HepG2 (cell line): Measurements from ENCODE around the gene VPS9D1. TPM values are rescaled to one million over a fixed set of nuclear protein-coding genes. Genes with fewer than 3 reads are reported as not detected.

Experiments used
- CBFB ChIP-seq: sonication (generic); formaldehyde crosslinking; IDR thresholded peaks from 2 replicates; pipeline ENCODE4 v1.4.0; 2020; ENCODE audit warnings: missing genetic modification reagents
- CHD2 ChIP-seq: IDR thresholded peaks from 2 replicates; pipeline ENCODE4 v1.6.1; 2011; ENCODE audit warnings: low read depth, low read length, improper control_type of control experiment
- HMGXB3 ChIP-seq: sonication (generic); formaldehyde crosslinking; IDR thresholded peaks from 2 replicates; pipeline ENCODE4 v1.4.0; 2020; ENCODE audit warnings: missing genetic modification reagents, borderline replicate concordance
- MTF1 ChIP-seq: sonication (generic); formaldehyde crosslinking; IDR thresholded peaks from 2 replicates; pipeline ENCODE4 v1.5.0; 2020; ENCODE audit warnings: missing genetic modification reagents
- NONO ChIP-seq, 2 experiments: fragments of 450-650 bp in 1 of 2; sonication (generic) in 1 of 2; formaldehyde crosslinking in 1 of 2; IDR thresholded peaks in 1 of 2; conservative IDR thresholded peaks in 1 of 2; 2 replicates each; pipeline versions ENCODE4 v1.6.1 to v1.8.0; 2017 to 2022; ENCODE audit warnings: mild to moderate bottlenecking in 1 of 2, missing genetic modification reagents in 1 of 2, moderate library complexity in 1 of 2
- PHF5A ChIP-seq: IDR thresholded peaks from one replicate; pipeline ENCODE4 v1.6.1; 2018; ENCODE audit warnings: low read depth, missing genetic modification reagents; ENCODE audit not compliant: unreplicated experiment
- REPIN1 ChIP-seq: sonication (generic); formaldehyde crosslinking; IDR thresholded peaks from 2 replicates; pipeline ENCODE4 v1.8.0; 2022; ENCODE audit warnings: missing genetic modification reagents, low read depth, mild to moderate bottlenecking, borderline replicate concordance
- SMAD1 ChIP-seq: sonication (generic); formaldehyde crosslinking; IDR thresholded peaks from 2 replicates; pipeline ENCODE4 v1.4.0; 2020; ENCODE audit warnings: missing genetic modification reagents, low read depth, mild to moderate bottlenecking, borderline replicate concordance
- USF2 ChIP-seq, 2 experiments: sonication (generic) in 1 of 2; formaldehyde crosslinking in 1 of 2; IDR thresholded peaks; 2 replicates each; pipeline versions ENCODE4 v1.5.1 to v1.6.1; 2011 to 2020; ENCODE audit warnings: borderline replicate concordance in 1 of 2, low read depth in 1 of 2, low read length in 1 of 2, mild to moderate bottlenecking in 1 of 2, missing genetic modification reagents in 1 of 2, moderate library complexity in 1 of 2
- ZFP36L1 ChIP-seq: sonication (generic); formaldehyde crosslinking; IDR thresholded peaks from 2 replicates; pipeline ENCODE4 v1.8.0; 2022; ENCODE audit warnings: mild to moderate bottlenecking, missing genetic modification reagents, moderate library complexity
- ZFYVE20 ChIP-seq: sonication (generic); formaldehyde crosslinking; IDR thresholded peaks from 2 replicates; pipeline ENCODE4 v1.8.0; 2023; ENCODE audit warnings: low read depth, mild to moderate bottlenecking, moderate library complexity, missing genetic modification reagents, borderline replicate concordance
- ZNF12 ChIP-seq: sonication (generic); formaldehyde crosslinking; IDR thresholded peaks from 2 replicates; pipeline ENCODE4 v1.5.0; 2020; ENCODE audit warnings: missing genetic modification reagents
- ZNF264 ChIP-seq: sonication (generic); formaldehyde crosslinking; IDR thresholded peaks from 2 replicates; pipeline ENCODE4 v1.4.0; 2020; ENCODE audit warnings: missing genetic modification reagents
- ZNF446 ChIP-seq: sonication (generic); formaldehyde crosslinking; IDR thresholded peaks from 2 replicates; pipeline ENCODE4 v1.5.0; 2020; ENCODE audit warnings: mild to moderate bottlenecking, missing genetic modification reagents
- ZNF496 ChIP-seq: sonication (generic); formaldehyde crosslinking; IDR thresholded peaks from 2 replicates; pipeline ENCODE4 v1.8.1; 2023; ENCODE audit warnings: mild to moderate bottlenecking, moderate library complexity, missing genetic modification reagents; ENCODE audit not compliant: insufficient replicate concordance
- ZNF557 ChIP-seq: sonication (generic); formaldehyde crosslinking; IDR thresholded peaks from 2 replicates; pipeline ENCODE4 v1.4.0; 2020; ENCODE audit warnings: missing genetic modification reagents
- ZSCAN21 ChIP-seq: sonication (generic); formaldehyde crosslinking; IDR thresholded peaks from 2 replicates; pipeline ENCODE4 v1.8.0; 2022; ENCODE audit warnings: mild to moderate bottlenecking, missing genetic modification reagents, moderate library complexity, borderline replicate concordance
- ZXDC ChIP-seq: sonication (generic); formaldehyde crosslinking; IDR thresholded peaks from 2 replicates; pipeline ENCODE4 v1.5.0; 2020; ENCODE audit warnings: mild to moderate bottlenecking, missing genetic modification reagents
- polyA plus RNA-seq, 8 experiments: library from polyadenylated mRNA; depleted of rRNA in 3 of 8; stranded (reverse) in 7 of 8; unstranded in 1 of 8; fragments of >200 nt; fragmentation: Illumina TruSeq in 4 of 8; extraction: Trizol in 4 of 8; gene quantifications; 2 replicates each; pipeline versions ENCODE4 v1.2.1 to v1.2.3, GENCODE V29; 2011 to 2016; ENCODE audit warnings: low read depth in 4 of 8, missing spikeins in 1 of 8, mixed read lengths in 1 of 8; ENCODE audit not compliant: insufficient read depth in 1 of 8
- total RNA-seq, 5 experiments: library from RNA; depleted of rRNA; stranded (reverse); fragments of >200 nt; fragmentation: Illumina TruSeq; extraction: Trizol; gene quantifications; 2 replicates each; pipeline ENCODE4 v1.2.3, GENCODE V29; 2016; ENCODE audit warnings: low read depth in 1 of 5

Gene VPS9D1
- total and polyA plus RNA-seq, 2 of the 13 experiments (the other 11 are each of a cell fraction or from before 2014, with no cell fraction given): 10.1 to 13.2 TPM

GRCh38 chr16:89693931-89694783 is 26.5 kb downstream of the VPS9D1 start (continued):
- TF ChIP-seq ZXDC (CRISPR knock-in tag) (no peak), SMAD1 (no peak), PHF5A (CRISPR knock-in tag) (peak; percentile 21), ZSCAN21 (CRISPR knock-in tag) (0 out of 2 replicates have a peak, but pooled peaks have one; percentile 29), USF2 (IDR thresholded peaks at IDR 0.05; ENCODE audit: low read depth, low read length) (no peak), USF2 (CRISPR knock-in tag; IDR thresholded peaks at IDR 0.05; ENCODE audit: borderline replicate concordance) (no peak), ZFP36L1 (CRISPR knock-in tag) (no peak), ZNF496 (CRISPR knock-in tag) (no peak), HMGXB3 (CRISPR knock-in tag) (no peak), NONO (IDR thresholded peaks at IDR 0.05) (no peak), NONO (CRISPR knock-in tag; conservative IDR thresholded peaks at IDR 0.05) (peak; percentile 50; the same call in 1 of the 2 replicates), ZFYVE20 (CRISPR knock-in tag) (0 out of 2 replicates have a peak, but pooled peaks have one; percentile 62), MTF1 (no peak), CBFB (no peak), REPIN1 (CRISPR knock-in tag) (peak; percentile 68; the same call in 1 of the 2 replicates), ZNF557 (CRISPR knock-in tag) (no peak), ZNF264 (CRISPR knock-in tag) (no peak), CHD2 (no peak), ZNF446 (peak; percentile 13; the same call in 1 of the 2 replicates), ZNF12 (CRISPR knock-in tag) (0 out of 2 replicates have a peak, but pooled peaks have one; percentile 47)
